GM12878 (cell line): Measurements from ENCODE around the gene DISC1. TPM values are rescaled to one million over a fixed set of nuclear protein-coding genes. Genes with fewer than 3 reads are reported as not detected.

ENCODE experiments used
- ATF3 ChIP-seq: IDR thresholded peaks from 2 replicates; pipeline ENCODE4 v1.6.1; 2011; ENCODE audit warnings: low read depth, mild to moderate bottlenecking, low read length, moderate library complexity, borderline replicate concordance; ENCODE audit errors: extremely low read depth
- CHD1 ChIP-seq: IDR thresholded peaks from 2 replicates; pipeline ENCODE4 v1.6.1; 2012; ENCODE audit warnings: low read depth, low read length, improper control_type of control experiment
- NKRF ChIP-seq: fragments of 450-650 bp; conservative IDR thresholded peaks from 2 replicates; pipeline ENCODE4 v1.6.1; 2017; ENCODE audit warnings: mild to moderate bottlenecking, moderate library complexity
- polyA plus RNA-seq, 11 experiments: library from polyadenylated mRNA; depleted of rRNA in 4 of 11; unstranded in 6 of 11; stranded (reverse) in 5 of 11; fragments of >200 nt; fragmentation: Nextera tagmentation in 4 of 11; fragmentation: Illumina TruSeq in 1 of 11; extraction: Ambion mirVana in 4 of 11; extraction: Trizol in 1 of 11; gene quantifications; 1 replicate in 1 of 11; 2 replicates in 10 of 11; pipeline versions ENCODE4 v1.2.1 to v1.2.3, GENCODE V29; 2011 to 2016; ENCODE audit warnings: inconsistent platforms in 2 of 11, missing spikeins in 2 of 11, low read depth in 1 of 11
- total RNA-seq, 4 experiments: library from RNA; depleted of rRNA in 3 of 4; stranded (reverse); fragments of >200 nt in 3 of 4; fragmentation: Illumina TruSeq in 1 of 4; extraction: Trizol in 1 of 4; gene quantifications; 2 replicates each; pipeline versions ENCODE4 v1.2.1 to v1.2.3, GENCODE V29; 2013 to 2021
- TF ChIP-seq, protein P1 (sequence below): fragments of 450-650 bp; IDR thresholded peaks from 2 replicates; pipeline ENCODE4 v1.6.1; 2017; ENCODE audit warnings: low read depth, mild to moderate bottlenecking, moderate library complexity
- TF ChIP-seq, protein P2 (sequence below): fragments of 450-650 bp; formaldehyde crosslinking; IDR thresholded peaks from 2 replicates; pipeline ENCODE4 v1.4.0; 2020; ENCODE audit warnings: mild to moderate bottlenecking, moderate library complexity

The DISC1 gene
- total and polyA plus RNA-seq, 10 of the 15 experiments (the other 5 are each of a cell fraction or from before 2014, with no cell fraction given) = 0.05 to 0.72 (median 0.19) TPM; not detected in 1

DNA sequence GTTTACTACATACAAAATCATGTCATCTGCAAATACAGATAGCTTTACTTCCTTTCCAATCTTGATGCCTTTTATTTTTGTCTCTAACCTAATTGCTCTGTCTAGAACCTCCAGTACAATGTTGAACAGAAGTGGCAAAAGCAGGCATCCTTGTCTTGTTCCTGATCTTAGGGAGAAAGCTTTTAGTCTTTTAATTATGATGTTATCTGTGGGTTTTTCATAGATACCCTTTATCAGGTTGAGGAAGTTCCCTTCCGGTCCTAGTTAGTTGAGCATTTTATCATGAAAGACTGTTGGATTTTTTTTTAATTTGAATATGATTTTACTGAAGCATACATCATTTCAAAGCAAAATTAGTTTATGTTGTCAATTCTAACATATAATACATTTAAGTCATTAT is 45.7 kb upstream of the DISC1 start (continued):
- TF ChIP-seq, protein P1, sequence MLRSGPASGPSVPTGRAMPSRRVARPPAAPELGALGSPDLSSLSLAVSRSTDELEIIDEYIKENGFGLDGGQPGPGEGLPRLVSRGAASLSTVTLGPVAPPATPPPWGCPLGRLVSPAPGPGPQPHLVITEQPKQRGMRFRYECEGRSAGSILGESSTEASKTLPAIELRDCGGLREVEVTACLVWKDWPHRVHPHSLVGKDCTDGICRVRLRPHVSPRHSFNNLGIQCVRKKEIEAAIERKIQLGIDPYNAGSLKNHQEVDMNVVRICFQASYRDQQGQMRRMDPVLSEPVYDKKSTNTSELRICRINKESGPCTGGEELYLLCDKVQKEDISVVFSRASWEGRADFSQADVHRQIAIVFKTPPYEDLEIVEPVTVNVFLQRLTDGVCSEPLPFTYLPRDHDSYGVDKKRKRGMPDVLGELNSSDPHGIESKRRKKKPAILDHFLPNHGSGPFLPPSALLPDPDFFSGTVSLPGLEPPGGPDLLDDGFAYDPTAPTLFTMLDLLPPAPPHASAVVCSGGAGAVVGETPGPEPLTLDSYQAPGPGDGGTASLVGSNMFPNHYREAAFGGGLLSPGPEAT = no peak
- TF ChIP-seq ATF3 = no peak
- no peak for TF ChIP-seq NKRF
- TF ChIP-seq CHD1 = no peak
- TF ChIP-seq, protein P2, sequence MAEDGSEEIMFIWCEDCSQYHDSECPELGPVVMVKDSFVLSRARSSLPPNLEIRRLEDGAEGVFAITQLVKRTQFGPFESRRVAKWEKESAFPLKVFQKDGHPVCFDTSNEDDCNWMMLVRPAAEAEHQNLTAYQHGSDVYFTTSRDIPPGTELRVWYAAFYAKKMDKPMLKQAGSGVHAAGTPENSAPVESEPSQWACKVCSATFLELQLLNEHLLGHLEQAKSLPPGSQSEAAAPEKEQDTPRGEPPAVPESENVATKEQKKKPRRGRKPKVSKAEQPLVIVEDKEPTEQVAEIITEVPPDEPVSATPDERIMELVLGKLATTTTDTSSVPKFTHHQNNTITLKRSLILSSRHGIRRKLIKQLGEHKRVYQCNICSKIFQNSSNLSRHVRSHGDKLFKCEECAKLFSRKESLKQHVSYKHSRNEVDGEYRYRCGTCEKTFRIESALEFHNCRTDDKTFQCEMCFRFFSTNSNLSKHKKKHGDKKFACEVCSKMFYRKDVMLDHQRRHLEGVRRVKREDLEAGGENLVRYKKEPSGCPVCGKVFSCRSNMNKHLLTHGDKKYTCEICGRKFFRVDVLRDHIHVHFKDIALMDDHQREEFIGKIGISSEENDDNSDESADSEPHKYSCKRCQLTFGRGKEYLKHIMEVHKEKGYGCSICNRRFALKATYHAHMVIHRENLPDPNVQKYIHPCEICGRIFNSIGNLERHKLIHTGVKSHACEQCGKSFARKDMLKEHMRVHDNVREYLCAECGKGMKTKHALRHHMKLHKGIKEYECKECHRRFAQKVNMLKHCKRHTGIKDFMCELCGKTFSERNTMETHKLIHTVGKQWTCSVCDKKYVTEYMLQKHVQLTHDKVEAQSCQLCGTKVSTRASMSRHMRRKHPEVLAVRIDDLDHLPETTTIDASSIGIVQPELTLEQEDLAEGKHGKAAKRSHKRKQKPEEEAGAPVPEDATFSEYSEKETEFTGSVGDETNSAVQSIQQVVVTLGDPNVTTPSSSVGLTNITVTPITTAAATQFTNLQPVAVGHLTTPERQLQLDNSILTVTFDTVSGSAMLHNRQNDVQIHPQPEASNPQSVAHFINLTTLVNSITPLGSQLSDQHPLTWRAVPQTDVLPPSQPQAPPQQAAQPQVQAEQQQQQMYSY (CRISPR knock-in tag) = no peak
